Gastroesophageal sphincter (tissue), 4 donors: ENCODE results near the gene INHBE. TPM values are rescaled to one million over a fixed set of nuclear protein-coding genes. Genes with fewer than 3 reads are reported as not detected.

Source experiments
- ATAC-seq: fragments of 150-250 bp; one replicate; pipeline ENCODE4 v1.9.1; 2016; ENCODE audit warnings: mild to moderate bottlenecking, moderate library complexity
- H3K27ac ChIP-seq, 4 donors: fragments of 200-600 bp; sonication (generic) in 3 of 4; 1 replicate in 3 of 4; 2 replicates in 1 of 4; pipeline ENCODE4 v1.5.1; 2016 to 2019
- H3K27me3 ChIP-seq: fragments of 200-600 bp; sonication (generic); one replicate; pipeline ENCODE4 v1.5.1; 2019
- H3K36me3 ChIP-seq, 2 donors: fragments of 200-600 bp; sonication (generic); one replicate each; pipeline ENCODE4 v1.5.1; 2019; ENCODE audit warnings: control low read depth in 1 of 2
- H3K4me1 ChIP-seq, 3 donors: fragments of 200-600 bp; sonication (generic); 1 replicate in 2 of 3; 2 replicates in 1 of 3; pipeline ENCODE4 v1.5.1; 2016 to 2019; ENCODE audit warnings: control low read depth in 2 of 3
- H3K4me3 ChIP-seq, 2 donors: fragments of 200-600 bp; sonication (generic); one replicate each; pipeline ENCODE4 v1.5.1; 2019; ENCODE audit warnings: mild to moderate bottlenecking in 1 of 2, moderate library complexity in 1 of 2
- H3K9me3 ChIP-seq, 3 donors: fragments of 200-600 bp; sonication (generic); one replicate each; pipeline ENCODE4 v1.5.1; 2017 to 2019; ENCODE audit warnings: control low read depth in 2 of 3
- EP300 ChIP-seq: sonication (generic); formaldehyde crosslinking; IDR thresholded peaks from one replicate; pipeline ENCODE4 v1.6.1; 2017; ENCODE audit warnings: antibody characterized with exemption, mild to moderate bottlenecking
- POLR2A ChIP-seq, 2 donors: fragments of 450-650 bp; IDR thresholded peaks; one replicate each; pipeline ENCODE4 v1.6.1; 2017; ENCODE audit warnings: antibody characterized with exemption in 2 of 2, mild to moderate bottlenecking in 2 of 2, moderate library complexity in 1 of 2
- POLR2AphosphoS5 ChIP-seq: sonication (generic); formaldehyde crosslinking; IDR thresholded peaks from one replicate; pipeline ENCODE4 v1.6.1; 2017; ENCODE audit warnings: antibody characterized with exemption
- WGBS, 2 donors: methylation state at CpG; one replicate each; pipeline ENCODE4 v1.1.5; 2018; ENCODE audit warnings: low coverage in 1 of 2; 5-methylcytosine and 5-hydroxymethylcytosine counted together
- total RNA-seq, 4 donors: library from RNA; depleted of rRNA; stranded (reverse); fragments of >200 nt; gene quantifications; one replicate each; pipeline ENCODE4 v1.1.0, GENCODE V29; 2016
- TF ChIP-seq, protein P1 (sequence below), 4 experiments: fragments of 200-600 bp in 2 of 4; fragments of 450-650 bp in 2 of 4; sonication (generic) in 1 of 4; IDR thresholded peaks; one replicate each; pipeline ENCODE4 v1.5.1; 2017 to 2019; ENCODE audit warnings: antibody characterized with exemption in 4 of 4, mild to moderate bottlenecking in 2 of 4, moderate library complexity in 2 of 4

The INHBE gene
- total RNA-seq, 4 donors from 2014 or later = not detected

- no peak overlapping the region for H3K27ac ChIP-seq
- H3K4me1 ChIP-seq = no peaks in the 10 kb centered on the region
- peaks cover 83% of the 10 kb centered on the region for H3K27me3 ChIP-seq
- ATAC-seq = no peak
- H3K4me3 ChIP-seq = no peak overlapping the region
- WGBS, 2 donors = 96 to 100% methylated on average over 3 of the region's 10 CpGs
- H3K36me3 ChIP-seq = no peaks in the 10 kb centered on the region
- H3K9me3 ChIP-seq = no peaks in the 10 kb centered on the region
- TF ChIP-seq EP300 (no peak), POLR2A (IDR thresholded peaks at IDR 0.05) (no peak), POLR2AphosphoS5 (no peak)
- TF ChIP-seq, protein P1, sequence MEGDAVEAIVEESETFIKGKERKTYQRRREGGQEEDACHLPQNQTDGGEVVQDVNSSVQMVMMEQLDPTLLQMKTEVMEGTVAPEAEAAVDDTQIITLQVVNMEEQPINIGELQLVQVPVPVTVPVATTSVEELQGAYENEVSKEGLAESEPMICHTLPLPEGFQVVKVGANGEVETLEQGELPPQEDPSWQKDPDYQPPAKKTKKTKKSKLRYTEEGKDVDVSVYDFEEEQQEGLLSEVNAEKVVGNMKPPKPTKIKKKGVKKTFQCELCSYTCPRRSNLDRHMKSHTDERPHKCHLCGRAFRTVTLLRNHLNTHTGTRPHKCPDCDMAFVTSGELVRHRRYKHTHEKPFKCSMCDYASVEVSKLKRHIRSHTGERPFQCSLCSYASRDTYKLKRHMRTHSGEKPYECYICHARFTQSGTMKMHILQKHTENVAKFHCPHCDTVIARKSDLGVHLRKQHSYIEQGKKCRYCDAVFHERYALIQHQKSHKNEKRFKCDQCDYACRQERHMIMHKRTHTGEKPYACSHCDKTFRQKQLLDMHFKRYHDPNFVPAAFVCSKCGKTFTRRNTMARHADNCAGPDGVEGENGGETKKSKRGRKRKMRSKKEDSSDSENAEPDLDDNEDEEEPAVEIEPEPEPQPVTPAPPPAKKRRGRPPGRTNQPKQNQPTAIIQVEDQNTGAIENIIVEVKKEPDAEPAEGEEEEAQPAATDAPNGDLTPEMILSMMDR (IDR thresholded peaks at IDR 0.05) = no peak
Measured at GRCh38 chr12:57469296-57470164, 14.4 kb downstream of the INHBE start.

DNA sequence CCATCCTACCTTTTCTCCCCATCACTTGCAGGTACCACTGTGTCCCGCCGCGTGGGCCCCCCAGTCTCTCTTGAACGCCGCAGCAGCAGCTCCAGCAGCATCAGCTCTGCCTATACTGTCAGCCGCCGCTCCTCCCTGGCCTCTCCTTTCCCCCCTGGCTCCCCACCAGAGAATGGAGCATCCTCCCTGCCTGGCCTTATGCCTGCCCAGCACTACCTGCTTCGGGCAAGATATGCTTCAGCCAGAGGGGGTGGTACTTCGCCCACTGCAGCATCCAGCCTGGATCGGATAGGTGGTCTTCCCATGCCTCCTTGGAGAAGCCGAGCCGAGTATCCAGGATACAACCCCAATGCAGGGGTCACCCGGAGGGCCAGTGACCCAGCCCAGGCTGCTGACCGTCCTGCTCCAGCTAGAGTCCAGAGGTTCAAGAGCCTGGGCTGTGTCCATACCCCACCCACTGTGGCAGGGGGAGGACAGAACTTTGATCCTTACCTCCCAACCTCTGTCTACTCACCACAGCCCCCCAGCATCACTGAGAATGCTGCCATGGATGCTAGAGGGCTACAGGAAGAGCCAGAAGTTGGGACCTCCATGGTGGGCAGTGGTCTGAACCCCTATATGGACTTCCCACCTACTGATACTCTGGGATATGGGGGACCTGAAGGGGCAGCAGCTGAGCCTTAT lies 15.3 kb downstream of the INHBE start:
- H3K4me3 ChIP-seq = no peak overlapping the region
- H3K36me3 ChIP-seq = no peaks in the 10 kb centered on the region
- no peak for TF ChIP-seq EP300
- TF ChIP-seq POLR2AphosphoS5 = no peak
- H3K9me3 ChIP-seq = no peaks in the 10 kb centered on the region
- peaks cover 91% of the 10 kb centered on the region for H3K27me3 ChIP-seq
- peaks cover 0 to 6% (median 4%) of the 10 kb centered on the region in 3 donors for H3K4me1 ChIP-seq
- 83% methylated on average over 1 of the region's 14 CpGs; no CpG with 5 or more reads in 1 of the 2 donors for WGBS, 2 donors
- no peak overlapping the region for H3K27ac ChIP-seq
- no peak for ATAC-seq

GRCh38 chr12:57470970-57471656 lies 16.0 kb downstream of the INHBE start:
- H3K27me3 ChIP-seq = peaks cover 94% of the 10 kb centered on the region
- WGBS, 2 donors = 86 to 100% methylated on average over 1 of the region's 4 CpGs
- no peak for ATAC-seq
- H3K27ac ChIP-seq = no peak overlapping the region
- no peaks in the 10 kb centered on the region for H3K36me3 ChIP-seq
- H3K4me3 ChIP-seq = no peak overlapping the region
- peaks cover 0 to 13% (median 7%) of the 10 kb centered on the region in 3 donors for H3K4me1 ChIP-seq
- no peaks in the 10 kb centered on the region for H3K9me3 ChIP-seq
- no peak for TF ChIP-seq POLR2A (IDR thresholded peaks at IDR 0.05)
- TF ChIP-seq, protein P1 (IDR thresholded peaks at IDR 0.05) = no peak
- TF ChIP-seq POLR2AphosphoS5 = no peak
- TF ChIP-seq EP300 = no peak

GRCh38 chr12:57471661-57472060 lies 16.6 kb downstream of the INHBE start:
- ATAC-seq = no peak
- Histone ChIP-seq H3K27me3 (peaks cover 100% of the 10 kb centered on the region), H3K9me3 (no peaks in the 10 kb centered on the region), H3K4me3 (no peak overlapping the region), H3K27ac (no peak overlapping the region), H3K36me3 (no peaks in the 10 kb centered on the region), H3K4me1 (peaks cover 0 to 17% (median 7%) of the 10 kb centered on the region in 3 donors)
- WGBS, 2 donors = 80% methylated on average over 1 of the region's 3 CpGs; no CpG with 5 or more reads in 1 of the 2 donors
- TF ChIP-seq POLR2AphosphoS5 = no peak
- TF ChIP-seq, protein P1 (IDR thresholded peaks at IDR 0.05) = no peak
- no peak for TF ChIP-seq EP300
- TF ChIP-seq POLR2A (IDR thresholded peaks at IDR 0.05) = no peak

DNA sequence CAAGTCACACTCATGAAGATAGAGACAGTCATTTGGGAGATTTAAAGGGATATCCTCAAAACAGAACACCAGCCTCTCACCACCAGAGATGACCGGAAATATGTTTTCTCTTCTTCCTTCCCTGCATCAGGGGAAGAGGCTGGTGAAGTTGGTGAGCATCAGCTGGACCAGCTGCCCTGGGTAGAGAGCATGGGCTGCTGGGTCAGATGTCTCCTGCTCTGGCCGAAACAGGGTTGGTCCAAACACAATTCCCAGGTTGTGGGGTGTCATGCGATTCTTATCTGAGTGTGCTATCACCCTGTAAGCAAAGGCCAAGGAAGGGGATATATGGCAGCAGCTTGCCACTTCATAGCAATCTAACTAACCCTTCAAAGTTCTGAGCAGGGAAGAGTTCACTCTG lies 17.3 kb downstream of the INHBE start:
- Histone ChIP-seq H3K4me3 (no peak overlapping the region), H3K27me3 (peaks cover 100% of the 10 kb centered on the region), H3K27ac (no peak overlapping the region), H3K9me3 (no peaks in the 10 kb centered on the region), H3K36me3 (no peaks in the 10 kb centered on the region), H3K4me1 (peaks cover 0 to 17% (median 7%) of the 10 kb centered on the region in 3 donors)
- no peak for ATAC-seq
- 71 to 93% methylated on average over 2 to 3 of the region's 3 CpGs for WGBS, 2 donors
- TF ChIP-seq POLR2A (IDR thresholded peaks at IDR 0.05) = no peak
- TF ChIP-seq EP300 = no peak
- TF ChIP-seq, protein P1 (IDR thresholded peaks at IDR 0.05) = no peak
- no peak for TF ChIP-seq POLR2AphosphoS5
